ENCODE measurements around the gene CTSE.

The CTSE gene

DNA sequence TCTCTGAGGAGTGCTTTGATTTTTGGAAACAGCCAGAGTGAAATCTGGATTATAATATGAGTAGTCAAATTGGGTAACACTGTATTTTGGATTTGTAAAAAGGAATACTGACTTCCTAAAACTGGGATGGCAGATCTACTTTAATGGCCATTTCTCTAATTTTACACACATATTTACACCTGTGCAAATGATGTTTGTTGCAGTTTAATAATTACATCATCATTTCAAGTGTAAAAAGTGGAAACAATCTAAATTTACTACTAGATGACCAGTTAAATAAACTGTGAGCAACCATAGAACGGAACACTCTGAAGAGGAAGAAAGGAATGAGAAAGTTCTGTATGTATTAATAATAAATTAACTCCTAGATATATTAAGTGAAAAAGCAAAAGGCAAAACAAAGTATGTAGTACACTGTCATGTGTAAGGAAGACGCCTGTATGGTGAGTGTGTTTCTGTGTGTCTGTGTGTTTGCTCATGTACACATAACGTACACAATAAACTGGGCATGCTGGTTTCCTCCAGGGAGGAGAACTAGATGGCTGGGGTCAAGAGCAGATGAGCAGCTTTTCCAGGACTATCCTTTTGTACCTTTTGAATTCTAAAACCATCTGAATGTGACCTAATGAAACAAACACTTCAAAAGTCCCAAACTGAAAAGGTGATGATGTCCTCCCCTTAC is 26.4 kb upstream of the CTSE start:
- no peak for DNase-seq (ENCODE audit: low spot score)

DNA sequence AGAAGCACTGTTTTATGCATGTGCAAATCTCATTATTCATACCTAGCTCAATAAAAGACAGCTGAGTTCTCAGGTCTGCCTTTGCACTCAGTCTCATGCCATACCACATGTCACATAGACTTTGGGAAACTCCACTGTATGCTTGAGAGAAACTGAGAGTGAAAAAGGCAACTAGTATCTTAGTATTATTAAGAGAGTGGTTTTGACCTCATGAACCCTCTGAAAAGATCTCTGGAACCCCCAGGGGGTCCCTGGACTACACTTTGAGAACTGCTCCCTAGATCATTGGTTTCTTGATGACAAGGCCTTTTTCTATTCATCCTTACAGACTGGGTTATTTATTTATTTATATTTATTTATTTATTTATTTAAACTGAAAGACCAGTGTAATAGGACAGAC is 25.6 kb upstream of the CTSE start:
- DNase-seq (ENCODE audit: low spot score): no peak

GRCh38 chr1:206048582-206048981 is 24.9 kb upstream of the CTSE start:
- DNase-seq (ENCODE audit: low spot score): no peak

- no peak for DNase-seq (ENCODE audit: low spot score)
Observed at GRCh38 chr1:206047271-206047670, 23.6 kb upstream of the CTSE start.

DNA sequence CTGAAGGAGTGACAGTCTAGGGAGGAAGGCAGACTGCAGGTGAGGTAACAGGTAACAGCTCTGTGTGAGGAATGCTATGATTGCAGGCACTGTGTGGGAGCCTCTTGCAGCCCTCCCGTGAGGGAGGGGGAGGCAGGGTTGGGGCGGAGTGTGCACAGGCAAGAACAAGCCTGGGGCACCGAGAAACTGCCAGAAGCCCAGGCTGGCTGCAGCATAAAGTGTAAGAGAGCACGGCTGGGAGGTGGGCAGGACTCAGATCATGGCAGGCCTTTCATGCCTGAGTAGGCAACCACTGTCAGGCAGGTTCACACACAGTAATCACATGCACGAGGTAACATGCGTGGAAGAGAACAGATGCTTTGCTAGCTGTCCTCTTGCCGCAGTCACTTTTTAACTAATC is 17.9 kb upstream of the CTSE start:
- no peak for DNase-seq (ENCODE audit: low spot score)

DNA sequence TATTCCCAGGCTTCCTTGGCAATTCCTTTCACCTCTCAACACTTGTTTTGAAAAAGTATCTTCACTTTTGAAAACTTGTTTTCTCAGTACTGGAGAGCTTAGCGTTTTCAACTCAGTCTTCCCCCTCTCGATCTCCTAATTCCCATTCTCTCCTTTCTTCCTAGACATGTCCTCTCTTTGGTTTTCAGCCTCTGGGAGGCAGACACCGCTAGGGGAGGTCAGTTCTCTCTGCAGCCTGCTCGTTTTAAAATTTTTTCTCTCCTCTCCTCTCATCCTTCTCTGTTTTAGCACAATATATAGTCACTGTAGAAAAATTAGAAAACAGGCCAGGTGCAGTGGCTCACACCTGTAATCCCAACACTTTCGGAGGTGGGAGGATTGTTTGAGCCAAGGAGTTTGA is 16.6 kb upstream of the CTSE start:
- no peak for DNase-seq (ENCODE audit: low spot score)

DNA sequence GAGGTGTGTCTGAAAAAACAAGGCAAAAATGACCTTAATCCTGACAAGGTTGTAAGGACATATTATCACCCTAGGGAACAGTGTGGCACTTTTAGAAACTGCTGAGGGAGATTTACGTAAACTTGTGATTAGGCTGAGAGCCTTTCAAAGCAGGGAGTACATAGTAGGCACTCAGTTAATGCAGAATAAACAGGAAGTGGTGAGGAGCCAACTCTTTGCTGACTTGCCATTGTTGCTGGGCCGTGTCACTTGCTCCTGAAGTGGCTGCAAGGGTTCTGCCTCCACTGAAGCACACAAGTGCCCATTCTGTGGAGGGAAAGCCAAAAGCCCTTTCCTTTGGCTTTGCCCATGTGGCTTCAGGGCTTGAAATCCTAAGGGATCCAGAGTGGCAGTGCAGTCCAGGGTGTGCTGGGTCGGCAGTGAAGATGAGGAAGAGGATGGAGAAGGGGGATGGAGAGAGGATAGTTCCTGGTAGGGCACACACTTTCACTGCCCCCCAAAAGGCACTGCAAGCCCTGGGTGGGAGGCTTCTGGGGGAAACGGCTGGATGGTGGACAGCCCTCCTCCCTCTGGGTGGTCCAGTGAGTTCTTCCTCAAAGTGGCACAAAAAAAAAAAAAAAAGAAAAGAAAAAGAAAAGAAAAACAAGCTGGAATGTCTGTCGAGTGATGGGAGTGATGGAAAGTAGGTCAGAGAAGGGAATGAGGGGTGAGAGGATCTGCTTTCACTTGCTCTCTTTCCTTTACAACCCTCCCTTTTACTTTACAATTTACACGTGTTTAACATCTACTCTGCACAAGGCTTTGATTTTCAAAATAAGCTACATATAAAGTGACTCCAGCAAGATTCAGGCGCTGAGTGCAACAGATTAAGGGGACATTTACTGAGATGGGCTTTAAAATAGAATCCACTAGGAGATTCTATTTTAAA is 15.6 kb upstream of the CTSE start:
- DNase-seq (ENCODE audit: low spot score): no peak

DNA sequence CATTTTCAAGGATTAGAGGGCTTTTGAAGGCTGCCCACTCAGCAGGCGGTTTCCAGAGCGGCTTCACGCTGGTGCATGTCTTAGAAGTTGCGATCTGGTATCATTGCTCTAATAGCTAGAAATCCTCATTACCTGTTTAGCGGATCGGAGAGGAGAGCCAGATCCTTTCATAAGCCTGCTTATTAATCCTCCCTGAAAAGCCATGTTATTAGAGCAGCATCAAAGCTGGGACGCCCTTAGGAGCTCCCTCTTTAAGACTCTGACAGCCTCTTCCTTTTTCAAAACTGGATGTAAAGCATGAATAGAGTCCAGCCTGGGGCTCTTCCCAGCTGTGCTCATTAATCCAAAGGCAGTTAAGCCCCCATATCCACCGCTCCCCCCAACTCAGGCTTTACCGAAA is 13.9 kb upstream of the CTSE start:
- DNase-seq (ENCODE audit: low spot score): no peak

DNA sequence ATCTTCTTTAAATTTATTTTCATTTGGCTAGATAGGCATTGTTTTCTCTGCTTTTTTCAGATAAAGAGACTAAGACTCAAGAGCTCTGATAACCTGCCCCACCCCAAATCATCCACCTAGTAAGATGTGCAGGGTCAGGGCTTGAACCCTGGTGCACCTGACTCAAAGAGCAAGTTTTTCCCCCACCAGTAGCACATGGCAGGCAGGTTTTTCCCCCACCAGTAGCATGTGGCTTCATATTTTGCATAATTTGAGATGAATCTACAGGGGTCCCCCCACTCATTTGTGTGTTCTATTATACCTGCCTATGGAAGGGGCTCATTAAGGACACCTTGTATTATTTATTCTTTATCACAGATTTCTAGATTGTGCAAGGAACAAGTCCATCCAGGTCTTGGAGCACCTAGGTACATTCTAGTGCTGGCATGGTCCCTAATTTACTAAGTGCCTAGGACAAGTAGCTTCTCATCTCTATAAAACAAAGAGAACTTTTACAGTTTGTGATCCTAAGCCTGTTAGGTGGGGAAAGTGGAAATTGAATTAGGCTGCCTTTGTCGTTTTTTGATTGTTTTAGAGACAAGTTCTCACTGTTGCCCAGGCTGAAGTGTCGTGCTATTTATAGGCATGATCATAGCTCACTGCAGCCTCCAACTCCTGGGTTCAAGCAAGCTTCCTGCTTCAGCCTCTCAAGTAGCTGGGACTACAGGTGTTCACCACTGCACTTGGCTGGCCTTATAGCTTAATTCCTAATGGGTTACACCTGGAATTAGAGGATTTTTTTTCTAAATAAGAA is 13.2 kb upstream of the CTSE start:
- no peak for DNase-seq (ENCODE audit: low spot score)

DNA sequence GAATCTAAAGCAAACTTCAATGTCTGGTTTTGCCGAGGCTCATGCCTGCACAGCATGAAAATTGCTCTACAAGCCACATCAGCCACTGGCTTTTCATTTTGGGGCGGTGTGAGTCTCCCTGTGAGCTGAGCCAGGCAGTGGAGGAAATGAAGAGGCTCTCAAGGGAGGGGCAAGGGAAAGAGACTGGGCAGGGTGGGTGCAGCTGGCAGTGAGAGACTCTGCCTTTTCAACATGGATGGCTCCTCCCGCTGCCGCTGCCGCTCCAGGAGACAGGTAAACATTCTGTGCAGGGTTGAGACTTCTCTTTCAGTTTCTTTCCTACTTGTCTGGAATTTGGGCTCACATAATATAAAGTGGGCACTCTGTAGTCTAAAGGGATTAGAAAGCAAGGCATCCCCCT is 11.3 kb upstream of the CTSE start:
- no peak for DNase-seq (ENCODE audit: low spot score)

DNA sequence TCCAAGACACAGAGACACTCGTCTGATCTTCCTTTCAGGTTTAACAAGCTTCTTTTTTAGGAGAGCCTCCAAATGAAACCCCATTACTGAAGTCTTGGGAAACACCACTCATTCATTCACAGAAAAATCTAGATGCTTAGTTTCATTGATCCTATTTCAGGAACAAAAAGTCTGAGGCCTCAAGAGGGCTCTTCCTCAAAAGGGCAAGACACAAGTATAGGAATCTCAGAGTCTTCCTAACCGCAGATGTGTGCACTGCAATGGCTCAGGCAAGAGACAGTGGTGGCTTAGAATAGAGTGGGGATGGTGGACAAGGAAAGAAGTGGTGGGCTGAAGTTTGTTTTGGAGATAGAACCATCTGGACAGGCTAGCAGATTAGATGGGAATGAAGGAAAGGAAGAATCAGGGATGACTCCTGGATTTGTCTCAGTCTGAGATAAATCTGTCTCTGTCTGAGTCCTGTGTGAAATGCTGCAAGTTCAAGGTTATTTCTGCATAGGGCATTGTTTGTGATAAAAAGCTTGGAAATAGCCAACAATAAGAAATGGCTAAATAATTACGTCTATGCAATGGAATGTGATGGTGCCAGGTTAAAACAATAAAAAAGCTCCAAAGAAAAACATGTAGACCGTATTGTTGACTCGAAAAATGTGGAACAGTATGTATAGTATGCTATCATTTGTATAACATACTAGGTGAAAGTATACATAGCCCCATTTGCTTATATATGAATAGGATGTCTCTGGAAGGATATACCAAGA is 8.9 kb upstream of the CTSE start:
- DNase-seq (ENCODE audit: low spot score): no peak

DNA sequence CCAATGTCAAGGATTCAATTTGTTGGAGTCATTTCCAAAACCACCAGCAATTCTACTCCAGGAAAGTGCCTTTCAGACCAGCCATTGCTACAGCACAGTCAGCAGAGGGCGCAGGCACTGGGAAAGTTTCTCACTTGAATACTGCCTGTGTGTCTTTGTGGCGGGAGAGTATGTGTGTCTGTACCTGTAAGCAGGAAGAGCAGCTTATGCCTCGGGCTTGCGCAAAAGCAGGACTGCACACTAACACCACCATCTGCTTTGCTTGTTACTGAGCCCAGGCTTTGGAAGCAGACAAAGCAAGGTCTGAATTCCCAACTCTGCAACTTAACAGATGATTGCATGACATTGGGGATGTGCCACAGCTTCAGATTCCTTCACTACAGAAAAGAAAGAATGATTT is 7.0 kb upstream of the CTSE start:
- DNase-seq (ENCODE audit: low spot score): peak; percentile 51

- no peak for DNase-seq (ENCODE audit: low spot score)
Observed at GRCh38 chr1:206030191-206030590, 6.5 kb upstream of the CTSE start.

- no peak for DNase-seq (ENCODE audit: low spot score)
Observed at GRCh38 chr1:206029484-206029883, 5.8 kb upstream of the CTSE start.

GRCh38 chr1:206025283-206025820 is 1.7 kb upstream of the CTSE start:
- DNase-seq (ENCODE audit: low spot score): no peak

GRCh38 chr1:206022766-206023165 is 929 bp downstream of the CTSE start:
- no peak for DNase-seq (ENCODE audit: low spot score)

DNA sequence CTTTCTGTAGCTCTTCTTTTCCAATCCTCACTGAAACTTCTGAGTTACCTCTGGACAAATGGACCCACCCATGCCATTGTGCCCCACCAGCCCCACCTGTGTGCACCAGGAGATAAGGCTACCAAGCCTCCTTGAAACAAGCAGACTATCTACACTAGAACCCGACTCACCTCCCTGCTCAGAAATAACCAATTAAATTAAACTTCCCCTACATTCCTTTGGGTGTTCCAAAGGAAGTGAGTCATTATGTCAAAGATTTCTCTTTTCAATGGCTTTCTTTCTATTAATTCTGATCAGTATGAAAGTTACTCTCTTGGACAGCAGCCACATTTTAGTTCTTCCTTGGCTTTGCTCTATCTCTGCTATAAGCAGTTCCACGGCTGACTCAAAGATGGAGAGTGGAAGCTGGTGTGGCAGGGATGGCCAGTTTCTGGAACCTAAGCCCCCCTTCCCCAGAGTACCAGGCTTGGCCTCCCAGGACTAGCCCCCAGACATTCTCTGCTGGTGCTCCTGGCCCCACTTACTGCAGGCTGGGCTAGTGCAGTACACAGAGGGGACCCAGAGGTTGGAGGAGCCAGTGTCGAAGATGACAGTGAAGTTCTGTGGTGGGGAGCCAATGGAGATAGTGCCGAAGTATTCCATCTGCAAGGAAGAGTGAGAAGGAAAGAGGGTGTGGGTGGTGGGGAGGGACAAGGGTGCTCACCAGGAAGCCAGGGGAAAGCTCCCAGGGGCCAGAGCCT is 1.9 kb downstream of the CTSE start:
- no peak for DNase-seq (ENCODE audit: low spot score)

DNA sequence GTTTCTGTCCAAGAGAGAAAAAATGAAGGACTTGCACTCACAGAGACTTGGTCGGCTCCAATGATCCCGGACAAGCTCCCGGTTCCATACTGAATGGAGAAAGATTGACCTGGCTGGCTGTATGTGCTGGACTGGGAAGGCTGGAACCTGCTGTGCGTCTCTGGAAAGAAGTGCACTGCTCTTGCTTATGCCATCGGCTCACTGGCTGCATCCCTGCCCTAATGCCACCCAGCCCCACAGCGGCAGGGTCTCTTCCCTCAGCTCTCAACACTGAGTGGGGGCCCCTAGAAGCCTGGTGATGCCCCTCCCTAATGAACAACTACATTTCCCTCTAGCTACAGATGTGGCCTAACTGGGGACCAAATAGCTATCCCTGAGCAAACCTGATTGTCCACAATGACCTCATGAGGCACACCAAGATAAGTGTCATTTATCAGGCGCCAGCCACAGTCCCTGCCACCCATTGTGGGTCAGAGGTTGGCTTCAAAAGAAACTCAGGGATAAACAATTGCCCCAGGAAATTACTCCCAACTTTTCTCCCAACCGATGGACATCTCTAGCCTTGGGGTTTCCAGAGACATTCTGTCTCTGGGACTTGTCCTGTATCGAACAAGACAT is 2.6 kb downstream of the CTSE start:
- no peak for DNase-seq (ENCODE audit: low spot score)

DNA sequence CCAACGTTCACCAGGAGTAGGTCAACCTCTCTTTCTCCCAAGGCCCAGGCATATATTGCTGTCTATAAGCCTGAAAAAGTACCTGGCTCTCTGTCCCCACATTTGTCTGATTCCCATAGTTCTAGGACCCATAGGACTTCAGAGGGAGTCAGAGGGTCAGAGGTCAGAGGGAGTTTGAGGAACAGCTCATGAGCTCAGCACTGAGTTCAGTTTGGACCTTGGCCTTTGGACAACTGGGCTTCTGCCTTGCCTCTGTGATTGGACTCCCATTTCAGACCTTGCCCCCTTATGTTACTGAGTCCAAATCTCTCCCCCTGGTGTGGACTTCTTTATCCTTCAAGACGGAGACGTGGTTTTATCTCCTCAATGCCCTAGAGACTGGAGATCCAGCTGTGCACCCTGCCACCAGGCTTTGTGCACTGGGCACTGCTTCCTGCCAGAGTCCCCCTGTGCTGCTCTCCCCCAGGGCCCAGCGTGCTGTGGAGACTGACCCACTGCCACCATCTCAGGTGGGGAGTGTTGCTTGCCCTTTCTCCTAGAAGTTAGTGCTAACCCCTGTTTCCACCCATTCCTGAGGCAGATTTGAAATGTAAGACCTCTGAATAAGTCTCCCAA is 3.2 kb downstream of the CTSE start:
- no peak for DNase-seq (ENCODE audit: low spot score)

DNA sequence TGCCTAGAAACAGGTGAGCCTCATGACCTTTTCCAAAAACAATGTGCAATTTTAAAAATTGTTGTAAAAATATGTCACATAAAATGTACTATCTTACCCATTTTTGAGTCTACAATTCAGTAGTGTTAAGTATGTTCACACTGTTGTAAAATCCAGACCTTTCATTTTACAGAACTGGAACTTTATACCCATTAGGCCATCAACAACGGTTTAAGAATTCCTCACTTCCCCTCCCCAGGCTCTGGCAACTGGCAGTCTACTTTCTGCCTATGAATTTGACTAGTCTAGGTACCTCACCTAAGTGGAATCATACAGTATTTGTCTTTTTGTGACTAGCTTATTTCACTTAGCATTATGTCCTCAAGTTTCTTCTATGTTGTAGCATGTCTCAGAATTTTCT is 8.6 kb downstream of the CTSE start:
- no peak for DNase-seq (ENCODE audit: low spot score)

All from AG08396 (cell line).